ENCODE measurements around the gene SDHB. TPM values are rescaled to one million over a fixed set of nuclear protein-coding genes. Genes with fewer than 3 reads are reported as not detected.

Gene SDHB
- total and polyA plus RNA-seq, 10 of the 15 experiments (the other 5 are each of a cell fraction or from before 2014, with no cell fraction given), result 101 to 319 (median 188) TPM

DNA sequence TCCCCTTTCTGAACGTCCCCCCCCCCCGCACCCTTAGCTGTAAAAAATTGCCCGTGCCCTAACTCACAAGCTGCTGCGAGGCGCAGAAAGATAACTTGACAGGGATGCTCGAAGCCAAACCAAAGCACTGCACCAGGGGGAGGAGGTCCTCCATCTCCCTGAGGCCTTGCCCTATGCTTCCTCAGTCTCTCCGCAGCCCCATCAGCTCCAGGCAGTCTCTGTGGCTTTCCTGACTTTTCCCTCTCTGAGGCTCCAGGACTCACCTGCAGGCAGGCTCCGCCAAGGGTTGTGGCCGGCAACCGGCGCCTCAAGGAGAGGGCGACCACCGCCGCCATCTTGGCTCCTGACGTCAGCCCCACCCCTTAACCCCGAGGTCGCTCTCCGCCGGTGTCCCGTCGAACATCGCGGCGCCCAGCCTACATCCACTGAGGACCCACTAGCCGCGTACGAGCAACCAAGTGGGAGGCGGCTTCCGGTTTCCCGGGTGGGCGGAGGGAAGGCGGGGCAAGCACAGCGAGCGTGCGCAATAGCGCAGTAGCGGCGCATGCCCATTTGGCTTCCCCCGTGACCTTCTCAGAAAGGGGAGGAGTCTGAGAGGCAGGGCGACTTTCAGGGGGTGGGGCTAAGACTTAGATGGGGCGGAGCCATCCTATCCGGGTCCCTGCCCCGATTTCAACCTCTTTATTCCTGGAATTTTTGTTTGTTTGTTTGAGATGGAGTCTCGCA, at the start of gene SDHB (continued):
- TF ChIP-seq, protein P1, sequence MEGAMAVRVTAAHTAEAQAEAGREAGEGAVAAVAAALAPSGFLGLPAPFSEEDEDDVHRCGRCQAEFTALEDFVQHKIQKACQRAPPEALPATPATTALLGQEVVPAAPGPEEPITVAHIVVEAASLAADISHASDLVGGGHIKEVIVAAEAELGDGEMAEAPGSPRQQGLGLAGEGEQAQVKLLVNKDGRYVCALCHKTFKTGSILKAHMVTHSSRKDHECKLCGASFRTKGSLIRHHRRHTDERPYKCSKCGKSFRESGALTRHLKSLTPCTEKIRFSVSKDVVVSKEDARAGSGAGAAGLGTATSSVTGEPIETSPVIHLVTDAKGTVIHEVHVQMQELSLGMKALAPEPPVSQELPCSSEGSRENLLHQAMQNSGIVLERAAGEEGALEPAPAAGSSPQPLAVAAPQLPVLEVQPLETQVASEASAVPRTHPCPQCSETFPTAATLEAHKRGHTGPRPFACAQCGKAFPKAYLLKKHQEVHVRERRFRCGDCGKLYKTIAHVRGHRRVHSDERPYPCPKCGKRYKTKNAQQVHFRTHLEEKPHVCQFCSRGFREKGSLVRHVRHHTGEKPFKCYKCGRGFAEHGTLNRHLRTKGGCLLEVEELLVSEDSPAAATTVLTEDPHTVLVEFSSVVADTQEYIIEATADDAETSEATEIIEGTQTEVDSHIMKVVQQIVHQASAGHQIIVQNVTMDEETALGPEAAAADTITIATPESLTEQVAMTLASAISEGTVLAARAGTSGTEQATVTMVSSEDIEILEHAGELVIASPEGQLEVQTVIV (IDR thresholded peaks at IDR 0.05; ENCODE audit: borderline replicate concordance, partially characterized antibody), result peak; percentile 40
- TF ChIP-seq BRCA1 (IDR thresholded peaks at IDR 0.05; ENCODE audit: low read depth, low read length) (no peak), KLF5 (IDR thresholded peaks at IDR 0.05; ENCODE audit: partially characterized antibody) (no peak), SP1 (IDR thresholded peaks at IDR 0.05; ENCODE audit: low read depth, low read length) (peak; percentile 50), TBL1XR1 (IDR thresholded peaks at IDR 0.05; ENCODE audit: low read depth, low read length) (peak; percentile 57; the same call in 1 of the 2 replicates), SRF (IDR thresholded peaks at IDR 0.05; ENCODE audit: low read depth in 2 of 2, low read length in 2 of 2) (0 out of 4 replicates have a peak, but pooled peaks of 1 of the 2 experiments have one; percentile 34), SMAD5 (IDR thresholded peaks at IDR 0.05; ENCODE audit: low read depth) (0 out of 2 replicates have a peak, but pooled peaks have one; percentile 41), YY1 (IDR thresholded peaks at IDR 0.05; ENCODE audit: low read depth, low read length) (peak; percentile 99), BHLHE40 (IDR thresholded peaks at IDR 0.05; ENCODE audit: borderline replicate concordance in 1 of 2, low read depth in 2 of 2, low read length in 1 of 2) (no peak), TCF7 (IDR thresholded peaks at IDR 0.05; ENCODE audit: borderline replicate concordance) (no peak), NRF1 (conservative IDR thresholded peaks at IDR 0.05; ENCODE audit: low read depth, low read length) (peak; percentile 86), ASH2L (IDR thresholded peaks at IDR 0.05; ENCODE audit: borderline replicate concordance, low read depth) (no peak), BACH1 (IDR thresholded peaks at IDR 0.05; ENCODE audit: borderline replicate concordance) (0 out of 2 replicates have a peak, but pooled peaks have one; percentile 62), GABPA (IDR thresholded peaks at IDR 0.05; ENCODE audit: low read depth) (peak; percentile 71), HDGF (IDR thresholded peaks at IDR 0.05) (peak; percentile 82; the same call in 1 of the 2 replicates), MXI1 (IDR thresholded peaks at IDR 0.05; ENCODE audit: low read depth, low read length) (peak; percentile 88), PML (IDR thresholded peaks at IDR 0.05; ENCODE audit: low read length) (0 out of 2 replicates have a peak, but pooled peaks have one; percentile 44)
- TF ChIP-seq, protein P2, sequence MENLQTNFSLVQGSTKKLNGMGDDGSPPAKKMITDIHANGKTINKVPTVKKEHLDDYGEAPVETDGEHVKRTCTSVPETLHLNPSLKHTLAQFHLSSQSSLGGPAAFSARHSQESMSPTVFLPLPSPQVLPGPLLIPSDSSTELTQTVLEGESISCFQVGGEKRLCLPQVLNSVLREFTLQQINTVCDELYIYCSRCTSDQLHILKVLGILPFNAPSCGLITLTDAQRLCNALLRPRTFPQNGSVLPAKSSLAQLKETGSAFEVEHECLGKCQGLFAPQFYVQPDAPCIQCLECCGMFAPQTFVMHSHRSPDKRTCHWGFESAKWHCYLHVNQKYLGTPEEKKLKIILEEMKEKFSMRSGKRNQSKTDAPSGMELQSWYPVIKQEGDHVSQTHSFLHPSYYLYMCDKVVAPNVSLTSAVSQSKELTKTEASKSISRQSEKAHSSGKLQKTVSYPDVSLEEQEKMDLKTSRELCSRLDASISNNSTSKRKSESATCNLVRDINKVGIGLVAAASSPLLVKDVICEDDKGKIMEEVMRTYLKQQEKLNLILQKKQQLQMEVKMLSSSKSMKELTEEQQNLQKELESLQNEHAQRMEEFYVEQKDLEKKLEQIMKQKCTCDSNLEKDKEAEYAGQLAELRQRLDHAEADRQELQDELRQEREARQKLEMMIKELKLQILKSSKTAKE (IDR thresholded peaks at IDR 0.05; ENCODE audit: low read depth, poor library complexity, severe bottlenecking), result no peak
- TF ChIP-seq, protein P3, sequence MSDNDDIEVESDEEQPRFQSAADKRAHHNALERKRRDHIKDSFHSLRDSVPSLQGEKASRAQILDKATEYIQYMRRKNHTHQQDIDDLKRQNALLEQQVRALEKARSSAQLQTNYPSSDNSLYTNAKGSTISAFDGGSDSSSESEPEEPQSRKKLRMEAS (IDR thresholded peaks at IDR 0.05; ENCODE audit: low read depth, low read length), result peak; percentile 58; the same call in 1 of the 2 replicates
- TF ChIP-seq, protein P4, sequence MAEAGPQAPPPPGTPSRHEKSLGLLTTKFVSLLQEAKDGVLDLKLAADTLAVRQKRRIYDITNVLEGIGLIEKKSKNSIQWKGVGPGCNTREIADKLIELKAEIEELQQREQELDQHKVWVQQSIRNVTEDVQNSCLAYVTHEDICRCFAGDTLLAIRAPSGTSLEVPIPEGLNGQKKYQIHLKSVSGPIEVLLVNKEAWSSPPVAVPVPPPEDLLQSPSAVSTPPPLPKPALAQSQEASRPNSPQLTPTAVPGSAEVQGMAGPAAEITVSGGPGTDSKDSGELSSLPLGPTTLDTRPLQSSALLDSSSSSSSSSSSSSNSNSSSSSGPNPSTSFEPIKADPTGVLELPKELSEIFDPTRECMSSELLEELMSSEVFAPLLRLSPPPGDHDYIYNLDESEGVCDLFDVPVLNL (IDR thresholded peaks at IDR 0.05; ENCODE audit: low read depth, low read length), result 0 out of 2 replicates have a peak, but pooled peaks have one; percentile 35
- TF ChIP-seq, protein P5, sequence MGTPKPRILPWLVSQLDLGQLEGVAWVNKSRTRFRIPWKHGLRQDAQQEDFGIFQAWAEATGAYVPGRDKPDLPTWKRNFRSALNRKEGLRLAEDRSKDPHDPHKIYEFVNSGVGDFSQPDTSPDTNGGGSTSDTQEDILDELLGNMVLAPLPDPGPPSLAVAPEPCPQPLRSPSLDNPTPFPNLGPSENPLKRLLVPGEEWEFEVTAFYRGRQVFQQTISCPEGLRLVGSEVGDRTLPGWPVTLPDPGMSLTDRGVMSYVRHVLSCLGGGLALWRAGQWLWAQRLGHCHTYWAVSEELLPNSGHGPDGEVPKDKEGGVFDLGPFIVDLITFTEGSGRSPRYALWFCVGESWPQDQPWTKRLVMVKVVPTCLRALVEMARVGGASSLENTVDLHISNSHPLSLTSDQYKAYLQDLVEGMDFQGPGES (IDR thresholded peaks at IDR 0.05), result no peak
- TF ChIP-seq, protein P6, sequence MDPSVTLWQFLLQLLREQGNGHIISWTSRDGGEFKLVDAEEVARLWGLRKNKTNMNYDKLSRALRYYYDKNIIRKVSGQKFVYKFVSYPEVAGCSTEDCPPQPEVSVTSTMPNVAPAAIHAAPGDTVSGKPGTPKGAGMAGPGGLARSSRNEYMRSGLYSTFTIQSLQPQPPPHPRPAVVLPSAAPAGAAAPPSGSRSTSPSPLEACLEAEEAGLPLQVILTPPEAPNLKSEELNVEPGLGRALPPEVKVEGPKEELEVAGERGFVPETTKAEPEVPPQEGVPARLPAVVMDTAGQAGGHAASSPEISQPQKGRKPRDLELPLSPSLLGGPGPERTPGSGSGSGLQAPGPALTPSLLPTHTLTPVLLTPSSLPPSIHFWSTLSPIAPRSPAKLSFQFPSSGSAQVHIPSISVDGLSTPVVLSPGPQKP (IDR thresholded peaks at IDR 0.05; ENCODE audit: low read depth, low read length), result peak; percentile 76; the same call in 1 of the 2 replicates

Measured in GM12878 (cell line).